ENCODE results near the gene PRKD1. TPM values are rescaled to one million over a fixed set of nuclear protein-coding genes. Genes with fewer than 3 reads are reported as not detected.

The PRKD1 gene
- total RNA-seq, 1 experiment from 2014 or later, result 9.7 TPM

DNA sequence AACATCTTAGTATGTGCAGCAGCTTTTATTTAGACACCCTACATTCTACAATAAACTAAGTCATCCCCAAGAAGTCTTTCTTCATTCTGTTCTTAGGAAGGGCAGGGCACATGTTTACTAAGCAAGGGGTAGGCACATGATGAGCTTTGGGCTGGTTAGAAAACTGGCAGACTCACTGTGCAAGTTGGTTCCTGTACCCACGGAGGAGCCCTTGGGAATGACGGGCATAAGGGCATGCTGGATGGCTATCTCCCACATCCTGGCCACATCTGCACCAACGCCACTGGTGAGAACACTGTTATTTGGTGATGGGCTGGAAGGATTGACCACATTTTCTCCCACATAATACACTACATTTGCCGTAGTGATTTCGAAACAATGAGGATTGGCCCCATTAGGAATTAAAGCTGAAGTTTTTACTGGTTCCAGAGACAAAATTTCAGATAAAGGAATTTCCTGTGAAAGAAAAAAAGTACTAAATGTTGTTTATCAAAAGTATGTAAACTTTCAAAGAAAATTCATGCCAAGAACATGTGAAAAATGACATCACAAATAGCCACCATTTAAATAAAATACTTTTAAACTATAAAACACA, 297.0 kb downstream of the PRKD1 start:
- no peaks in the 10 kb centered on the region for H3K27me3 Mint-ChIP-seq (ENCODE audit: unreplicated experiment)
- BruUV-seq (replicated peaks), result no TSS peak
- H3K4me3 Mint-ChIP-seq (ENCODE audit: low read depth, unreplicated experiment), result no peak overlapping the region
- no peak overlapping the region for H3K27ac Mint-ChIP-seq (ENCODE audit: unreplicated experiment)
- no peaks in the 10 kb centered on the region for H3K36me3 Mint-ChIP-seq (ENCODE audit: insufficient read depth, unreplicated experiment)
- CTCF ChIA-PET, result interaction anchor here (0.6 kb wide), 1 partner anchor 1951 kb away, joined by 7 read pairs; no protein-coding TSS in a partner anchor
- intact Hi-C loops (cut with micrococcal nuclease; ENCODE audit: unreplicated experiment), result no loop called here
- no peak for DNase-seq
- no peaks in the 10 kb centered on the region for H3K4me1 Mint-ChIP-seq (ENCODE audit: low read depth, unreplicated experiment)
- no peaks in the 10 kb centered on the region for H3K9me3 Mint-ChIP-seq (ENCODE audit: low read depth, unreplicated experiment)
- TF ChIP-seq, protein P1, sequence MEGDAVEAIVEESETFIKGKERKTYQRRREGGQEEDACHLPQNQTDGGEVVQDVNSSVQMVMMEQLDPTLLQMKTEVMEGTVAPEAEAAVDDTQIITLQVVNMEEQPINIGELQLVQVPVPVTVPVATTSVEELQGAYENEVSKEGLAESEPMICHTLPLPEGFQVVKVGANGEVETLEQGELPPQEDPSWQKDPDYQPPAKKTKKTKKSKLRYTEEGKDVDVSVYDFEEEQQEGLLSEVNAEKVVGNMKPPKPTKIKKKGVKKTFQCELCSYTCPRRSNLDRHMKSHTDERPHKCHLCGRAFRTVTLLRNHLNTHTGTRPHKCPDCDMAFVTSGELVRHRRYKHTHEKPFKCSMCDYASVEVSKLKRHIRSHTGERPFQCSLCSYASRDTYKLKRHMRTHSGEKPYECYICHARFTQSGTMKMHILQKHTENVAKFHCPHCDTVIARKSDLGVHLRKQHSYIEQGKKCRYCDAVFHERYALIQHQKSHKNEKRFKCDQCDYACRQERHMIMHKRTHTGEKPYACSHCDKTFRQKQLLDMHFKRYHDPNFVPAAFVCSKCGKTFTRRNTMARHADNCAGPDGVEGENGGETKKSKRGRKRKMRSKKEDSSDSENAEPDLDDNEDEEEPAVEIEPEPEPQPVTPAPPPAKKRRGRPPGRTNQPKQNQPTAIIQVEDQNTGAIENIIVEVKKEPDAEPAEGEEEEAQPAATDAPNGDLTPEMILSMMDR (IDR thresholded peaks at IDR 0.05; ENCODE audit: unreplicated experiment), result no peak

DNA sequence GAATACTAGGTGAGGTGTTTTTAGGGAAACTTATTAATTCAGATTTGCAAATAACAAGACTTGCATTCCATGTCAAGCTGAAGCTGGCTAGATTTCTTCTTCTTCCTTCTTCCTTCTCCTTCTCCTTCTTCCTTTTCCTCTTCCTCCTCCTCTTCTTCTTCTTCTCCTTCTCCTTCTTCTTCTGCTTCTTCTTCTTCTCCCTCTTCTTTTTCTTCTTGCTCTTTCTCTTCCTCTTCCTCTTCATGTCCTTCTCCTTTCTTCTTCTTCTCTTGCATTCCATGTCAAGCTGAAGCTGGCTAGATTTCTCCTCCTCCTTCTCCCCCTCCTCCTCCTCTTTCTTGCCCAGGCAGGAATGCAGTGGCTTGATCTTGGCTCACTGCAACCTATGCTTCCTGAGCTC, 297.8 kb downstream of the PRKD1 start:
- peaks cover 8% of the 10 kb centered on the region for H3K4me1 Mint-ChIP-seq (ENCODE audit: low read depth, unreplicated experiment)
- H3K9me3 Mint-ChIP-seq (ENCODE audit: low read depth, unreplicated experiment), result no peaks in the 10 kb centered on the region
- no peak overlapping the region for H3K27ac Mint-ChIP-seq (ENCODE audit: unreplicated experiment)
- no peak for DNase-seq
- TF ChIP-seq, protein P1 (IDR thresholded peaks at IDR 0.05; ENCODE audit: unreplicated experiment), result no peak
- H3K27me3 Mint-ChIP-seq (ENCODE audit: unreplicated experiment), result no peaks in the 10 kb centered on the region
- intact Hi-C loops (cut with micrococcal nuclease; ENCODE audit: unreplicated experiment), result no loop called here
- CTCF ChIA-PET, result no interaction called here
- no peak overlapping the region for H3K4me3 Mint-ChIP-seq (ENCODE audit: low read depth, unreplicated experiment)
- no peaks in the 10 kb centered on the region for H3K36me3 Mint-ChIP-seq (ENCODE audit: insufficient read depth, unreplicated experiment)
- no TSS peak for BruUV-seq (replicated peaks)

DNA sequence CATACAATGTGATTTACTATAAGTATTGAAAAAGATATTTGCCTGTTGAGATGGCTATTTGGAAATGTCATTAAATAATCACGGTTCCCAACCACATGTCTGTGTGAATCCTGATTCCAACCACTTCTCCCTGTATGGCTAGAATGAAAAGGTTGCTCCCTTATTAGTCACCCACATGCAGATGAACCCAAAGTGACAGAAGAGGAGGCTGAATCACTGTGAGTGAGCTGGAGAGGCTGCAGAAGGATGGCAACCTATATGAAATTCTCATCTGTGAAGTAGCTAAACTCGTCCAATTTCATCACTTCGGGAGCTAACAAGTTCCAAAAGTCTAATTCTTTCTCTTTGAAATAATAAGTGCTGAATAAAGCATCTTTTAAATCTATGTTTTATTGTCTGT, 300.5 kb downstream of the PRKD1 start:
- CTCF ChIA-PET, result no interaction called here
- Mint-ChIP-seq H3K9me3 (ENCODE audit: low read depth, unreplicated experiment) (no peaks in the 10 kb centered on the region), H3K27me3 (ENCODE audit: unreplicated experiment) (no peaks in the 10 kb centered on the region), H3K4me1 (ENCODE audit: low read depth, unreplicated experiment) (peaks cover 8% of the 10 kb centered on the region), H3K36me3 (ENCODE audit: insufficient read depth, unreplicated experiment) (no peaks in the 10 kb centered on the region), H3K4me3 (ENCODE audit: low read depth, unreplicated experiment) (no peak overlapping the region), H3K27ac (ENCODE audit: unreplicated experiment) (no peak overlapping the region)
- TF ChIP-seq, protein P1 (IDR thresholded peaks at IDR 0.05; ENCODE audit: unreplicated experiment), result no peak
- BruUV-seq (replicated peaks), result no TSS peak
- intact Hi-C loops (cut with micrococcal nuclease; ENCODE audit: unreplicated experiment), result no loop called here
- no peak for DNase-seq

DNA sequence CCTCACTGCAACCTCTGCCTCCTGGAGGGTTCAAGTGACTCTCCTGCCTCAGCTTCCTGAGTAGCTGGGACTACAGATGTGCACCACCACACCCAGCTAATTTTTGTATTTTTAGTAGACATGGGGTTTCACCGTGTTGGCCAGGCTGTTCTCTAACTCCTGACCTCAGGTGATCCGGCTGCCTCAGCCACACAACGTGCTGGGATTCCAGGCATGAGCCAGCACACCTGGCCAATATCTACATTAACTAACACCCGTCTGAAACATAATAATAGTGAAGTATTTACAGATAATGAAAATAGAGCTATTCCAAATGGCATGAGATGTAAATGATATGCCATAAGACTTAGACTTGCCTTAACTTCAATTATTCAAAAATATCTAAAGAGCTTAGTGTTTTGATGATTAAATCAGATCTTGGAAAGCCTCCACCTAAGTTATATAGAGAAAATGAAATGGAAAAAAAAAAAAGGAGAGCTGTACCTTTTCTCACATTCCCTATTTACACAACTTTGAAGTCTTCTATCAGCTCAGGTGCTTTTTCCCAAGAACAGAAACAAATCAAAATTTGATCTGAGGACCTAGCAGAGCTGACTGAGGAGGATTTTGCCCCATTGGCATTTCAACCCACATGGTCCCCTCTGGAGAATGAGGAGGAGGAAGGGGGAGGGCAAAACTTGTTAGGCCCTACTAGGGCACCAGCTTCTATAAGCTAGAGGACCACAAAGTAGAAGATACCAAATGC, 309.2 kb downstream of the PRKD1 start:
- DNase-seq, result no peak
- BruUV-seq (replicated peaks), result no TSS peak
- Mint-ChIP-seq H3K4me1 (ENCODE audit: low read depth, unreplicated experiment) (no peaks in the 10 kb centered on the region), H3K27ac (ENCODE audit: unreplicated experiment) (no peak overlapping the region), H3K36me3 (ENCODE audit: insufficient read depth, unreplicated experiment) (no peaks in the 10 kb centered on the region), H3K27me3 (ENCODE audit: unreplicated experiment) (no peaks in the 10 kb centered on the region), H3K9me3 (ENCODE audit: low read depth, unreplicated experiment) (no peaks in the 10 kb centered on the region), H3K4me3 (ENCODE audit: low read depth, unreplicated experiment) (no peak overlapping the region)
- intact Hi-C loops (cut with micrococcal nuclease; ENCODE audit: unreplicated experiment), result no loop called here
- CTCF ChIA-PET, result interaction anchor here (0.6 to 1.2 kb wide), 3 partner anchors 12 to 611 kb away, joined by 3 to 6 read pairs (median 3); no protein-coding TSS in a partner anchor
- TF ChIP-seq, protein P1 (IDR thresholded peaks at IDR 0.05; ENCODE audit: unreplicated experiment), result no peak

Measured in Calu3 (cell line).